Measurements from ENCODE around the gene PRPF40B.

DNA sequence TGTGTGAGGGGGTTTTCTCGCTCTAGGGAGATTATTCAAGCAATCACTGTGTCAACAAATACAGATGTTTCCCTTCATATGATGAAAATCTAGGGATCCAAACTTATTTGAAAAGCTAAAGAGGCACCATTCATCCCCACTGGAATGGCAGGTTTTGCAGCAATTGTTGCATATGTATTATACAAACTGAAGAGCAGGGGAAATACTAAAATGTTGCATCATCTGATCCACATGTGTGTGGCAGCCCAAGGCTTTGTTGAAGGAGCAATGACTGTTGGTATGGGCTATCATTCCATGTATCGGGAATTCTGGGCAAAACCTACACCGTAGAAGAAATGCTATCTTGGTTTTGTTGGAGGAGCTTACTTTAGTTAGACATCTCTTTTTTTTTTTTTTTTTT, 4.1 kb upstream of the PRPF40B start:
- TF ChIP-seq, protein P1, sequence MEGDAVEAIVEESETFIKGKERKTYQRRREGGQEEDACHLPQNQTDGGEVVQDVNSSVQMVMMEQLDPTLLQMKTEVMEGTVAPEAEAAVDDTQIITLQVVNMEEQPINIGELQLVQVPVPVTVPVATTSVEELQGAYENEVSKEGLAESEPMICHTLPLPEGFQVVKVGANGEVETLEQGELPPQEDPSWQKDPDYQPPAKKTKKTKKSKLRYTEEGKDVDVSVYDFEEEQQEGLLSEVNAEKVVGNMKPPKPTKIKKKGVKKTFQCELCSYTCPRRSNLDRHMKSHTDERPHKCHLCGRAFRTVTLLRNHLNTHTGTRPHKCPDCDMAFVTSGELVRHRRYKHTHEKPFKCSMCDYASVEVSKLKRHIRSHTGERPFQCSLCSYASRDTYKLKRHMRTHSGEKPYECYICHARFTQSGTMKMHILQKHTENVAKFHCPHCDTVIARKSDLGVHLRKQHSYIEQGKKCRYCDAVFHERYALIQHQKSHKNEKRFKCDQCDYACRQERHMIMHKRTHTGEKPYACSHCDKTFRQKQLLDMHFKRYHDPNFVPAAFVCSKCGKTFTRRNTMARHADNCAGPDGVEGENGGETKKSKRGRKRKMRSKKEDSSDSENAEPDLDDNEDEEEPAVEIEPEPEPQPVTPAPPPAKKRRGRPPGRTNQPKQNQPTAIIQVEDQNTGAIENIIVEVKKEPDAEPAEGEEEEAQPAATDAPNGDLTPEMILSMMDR (IDR thresholded peaks at IDR 0.05; ENCODE audit: low read length) = no peak
- no peak for TF ChIP-seq EZH2 (IDR thresholded peaks at IDR 0.05; ENCODE audit: borderline replicate concordance, low read length)
